Neural progenitor cell (in vitro differentiated cells): ENCODE measurements around the gene DNAJC30. TPM values are rescaled to one million over a fixed set of nuclear protein-coding genes. Genes with fewer than 3 reads are reported as not detected.

ENCODE experiments used
- DNase-seq: peaks from one replicate; pipeline ENCODE4 v3.0.0-alpha.2; 2016; ENCODE audit warnings: low spot score
- H2AFZ ChIP-seq: fragments of 200-600 bp; sonication (generic); replicated peaks from 2 replicates; pipeline ENCODE4 v1.6.1; 2016; ENCODE audit warnings: antibody characterized with exemption
- H3F3A ChIP-seq: fragments of 200-600 bp; sonication (generic); 2 replicates; pipeline ENCODE4 v1.6.1; 2016; ENCODE audit warnings: antibody characterized with exemption, low read depth
- H3K27ac ChIP-seq: fragments of 200-600 bp; sonication (generic); 2 replicates; pipeline ENCODE4 v1.5.1; 2016; ENCODE audit warnings: mild to moderate bottlenecking
- H3K27me3 ChIP-seq: fragments of 200-600 bp; sonication (generic); 2 replicates; pipeline ENCODE4 v1.6.1; 2016; ENCODE audit warnings: mild to moderate bottlenecking, moderate library complexity
- H3K36me3 ChIP-seq: fragments of 200-600 bp; sonication (generic); 2 replicates; pipeline ENCODE4 v1.5.1; 2016
- H3K4me1 ChIP-seq: fragments of 200-600 bp; sonication (generic); 2 replicates; pipeline ENCODE4 v1.6.1; 2016; ENCODE audit warnings: mixed run types
- H3K4me2 ChIP-seq: fragments of 200-600 bp; sonication (generic); 2 replicates; pipeline ENCODE4 v1.6.1; 2016
- H3K4me3 ChIP-seq: fragments of 200-600 bp; sonication (generic); 2 replicates; pipeline ENCODE4 v1.5.1; 2016
- H3K79me2 ChIP-seq: fragments of 200-600 bp; sonication (generic); 2 replicates; pipeline ENCODE4 v1.6.1; 2016; ENCODE audit warnings: low read depth
- H3K9ac ChIP-seq: fragments of 200-600 bp; sonication (generic); 2 replicates; pipeline ENCODE4 v1.6.1; 2016
- H3K9me3 ChIP-seq: fragments of 200-600 bp; sonication (generic); 2 replicates; pipeline ENCODE4 v1.5.1; 2016; ENCODE audit warnings: low read depth
- H4K20me1 ChIP-seq: fragments of 200-600 bp; sonication (generic); 2 replicates; pipeline ENCODE4 v1.6.1; 2016; ENCODE audit warnings: low read depth
- H3K27ac Mint-ChIP-seq: 3 replicates; pipeline ENCODE4 v1.8.0; 2021; ENCODE audit warnings: mixed read lengths
- H3K27me3 Mint-ChIP-seq: 2 replicates; pipeline ENCODE4 v1.8.0; 2022; ENCODE audit warnings: low read depth, mild to moderate bottlenecking, inconsistent platforms, moderate library complexity, mixed read lengths; ENCODE audit not compliant: insufficient read depth
- H3K36me3 Mint-ChIP-seq: 3 replicates; pipeline ENCODE4 v1.8.0; 2021; ENCODE audit warnings: mixed read lengths
- H3K4me1 Mint-ChIP-seq: 3 replicates; pipeline ENCODE4 v1.8.0; 2021; ENCODE audit warnings: mixed read lengths
- H3K4me3 Mint-ChIP-seq: 3 replicates; pipeline ENCODE4 v1.8.0; 2021; ENCODE audit warnings: mild to moderate bottlenecking, moderate library complexity, mixed read lengths
- H3K9me3 Mint-ChIP-seq: 3 replicates; pipeline ENCODE4 v1.8.0; 2020; ENCODE audit warnings: mixed read lengths
- EZH2 ChIP-seq: fragments of 200-600 bp; sonication (generic); IDR thresholded peaks from 2 replicates; pipeline ENCODE4 v1.6.1; 2017; ENCODE audit warnings: antibody characterized with exemption, mild to moderate bottlenecking, moderate library complexity
- EZH2phosphoT487 ChIP-seq: fragments of 200-600 bp; sonication (generic); IDR thresholded peaks from 2 replicates; pipeline ENCODE4 v1.6.1; 2017; ENCODE audit warnings: antibody characterized with exemption
- total RNA-seq: library from RNA; depleted of rRNA; stranded (reverse); fragments of >200 nt; gene quantifications from 2 replicates; pipeline ENCODE4 v1.2.3, GENCODE V29; 2015; ENCODE audit warnings: low replicate concordance
- TF ChIP-seq, protein P1 (sequence below): fragments of 200-600 bp; sonication (generic); IDR thresholded peaks from 2 replicates; pipeline ENCODE4 v1.5.1; 2017; ENCODE audit warnings: antibody characterized with exemption, mild to moderate bottlenecking

Gene DNAJC30
- total RNA-seq, 1 donor from 2014 or later = 0.94 TPM

DNA sequence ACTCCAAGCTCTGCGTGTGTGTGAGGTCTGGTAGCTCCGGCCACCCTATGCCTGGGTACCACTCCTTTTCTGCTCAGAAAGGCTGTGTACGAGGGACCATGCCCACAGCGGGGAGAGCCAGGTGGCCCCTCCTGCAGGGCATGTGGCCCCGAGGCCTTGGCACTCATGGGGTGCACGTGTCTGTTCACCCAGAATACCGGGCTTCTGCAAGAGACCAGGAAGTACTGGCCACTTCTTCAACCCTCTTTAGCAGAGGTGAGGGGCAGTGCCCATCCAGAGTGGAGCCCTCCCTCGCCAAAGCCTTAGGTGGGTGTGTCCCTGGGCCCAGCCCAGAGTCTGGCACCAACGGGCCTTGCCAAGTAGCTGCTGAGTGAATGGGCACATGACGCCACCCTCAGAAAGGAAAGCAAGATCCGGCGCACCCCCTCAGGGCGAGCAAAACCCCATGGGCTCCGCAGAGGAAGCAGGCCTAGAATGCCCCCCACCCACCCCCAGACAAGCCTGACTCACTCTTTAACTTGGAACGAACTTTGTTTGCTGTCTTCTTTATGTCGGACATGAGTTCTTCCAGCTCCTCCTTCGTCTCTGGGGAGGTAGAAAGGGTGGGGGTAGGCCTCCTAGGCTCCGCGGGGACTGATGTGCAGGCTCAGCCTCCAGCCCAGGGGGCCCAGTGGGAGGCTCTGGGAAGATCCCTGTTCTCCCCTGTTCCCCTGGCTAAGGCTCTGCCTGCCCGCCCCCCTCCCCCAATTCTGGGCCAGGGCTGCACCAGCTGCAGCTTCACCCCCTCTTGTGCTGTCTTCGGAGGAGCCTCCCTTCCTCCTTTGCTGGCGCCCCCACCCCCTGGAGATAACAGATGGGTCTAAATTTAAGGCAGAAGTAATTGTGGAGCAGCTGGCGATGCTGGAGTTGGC is 21.6 kb upstream of the DNAJC30 start:
- peaks cover 16% of the 10 kb centered on the region for H3F3A ChIP-seq
- TF ChIP-seq EZH2phosphoT487 (no peak), EZH2 (no peak)
- TF ChIP-seq, protein P1, sequence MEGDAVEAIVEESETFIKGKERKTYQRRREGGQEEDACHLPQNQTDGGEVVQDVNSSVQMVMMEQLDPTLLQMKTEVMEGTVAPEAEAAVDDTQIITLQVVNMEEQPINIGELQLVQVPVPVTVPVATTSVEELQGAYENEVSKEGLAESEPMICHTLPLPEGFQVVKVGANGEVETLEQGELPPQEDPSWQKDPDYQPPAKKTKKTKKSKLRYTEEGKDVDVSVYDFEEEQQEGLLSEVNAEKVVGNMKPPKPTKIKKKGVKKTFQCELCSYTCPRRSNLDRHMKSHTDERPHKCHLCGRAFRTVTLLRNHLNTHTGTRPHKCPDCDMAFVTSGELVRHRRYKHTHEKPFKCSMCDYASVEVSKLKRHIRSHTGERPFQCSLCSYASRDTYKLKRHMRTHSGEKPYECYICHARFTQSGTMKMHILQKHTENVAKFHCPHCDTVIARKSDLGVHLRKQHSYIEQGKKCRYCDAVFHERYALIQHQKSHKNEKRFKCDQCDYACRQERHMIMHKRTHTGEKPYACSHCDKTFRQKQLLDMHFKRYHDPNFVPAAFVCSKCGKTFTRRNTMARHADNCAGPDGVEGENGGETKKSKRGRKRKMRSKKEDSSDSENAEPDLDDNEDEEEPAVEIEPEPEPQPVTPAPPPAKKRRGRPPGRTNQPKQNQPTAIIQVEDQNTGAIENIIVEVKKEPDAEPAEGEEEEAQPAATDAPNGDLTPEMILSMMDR = no peak
- H3K27ac ChIP-seq = no peak overlapping the region
- peaks cover 9% of the 10 kb centered on the region for H3K4me1 ChIP-seq
- no peaks in the 10 kb centered on the region for H3K79me2 ChIP-seq
- no peak overlapping the region for H3K9ac ChIP-seq
- no peaks in the 10 kb centered on the region for H3K9me3 ChIP-seq
- Mint-ChIP-seq H3K27me3 (peaks cover 4% of the 10 kb centered on the region), H3K9me3 (no peaks in the 10 kb centered on the region), H3K36me3 (peaks cover 10% of the 10 kb centered on the region), H3K4me3 (no peak overlapping the region), H3K4me1 (peaks cover 19% of the 10 kb centered on the region), H3K27ac (no peak overlapping the region)
- no peak overlapping the region for H2AFZ ChIP-seq
- peaks cover 25% of the 10 kb centered on the region for H4K20me1 ChIP-seq
- no peaks in the 10 kb centered on the region for H3K27me3 ChIP-seq
- H3K36me3 ChIP-seq = no peaks in the 10 kb centered on the region
- no peak for DNase-seq
- peak overlapping the region; percentile 63 for H3K4me2 ChIP-seq
- no peak overlapping the region for H3K4me3 ChIP-seq

DNA sequence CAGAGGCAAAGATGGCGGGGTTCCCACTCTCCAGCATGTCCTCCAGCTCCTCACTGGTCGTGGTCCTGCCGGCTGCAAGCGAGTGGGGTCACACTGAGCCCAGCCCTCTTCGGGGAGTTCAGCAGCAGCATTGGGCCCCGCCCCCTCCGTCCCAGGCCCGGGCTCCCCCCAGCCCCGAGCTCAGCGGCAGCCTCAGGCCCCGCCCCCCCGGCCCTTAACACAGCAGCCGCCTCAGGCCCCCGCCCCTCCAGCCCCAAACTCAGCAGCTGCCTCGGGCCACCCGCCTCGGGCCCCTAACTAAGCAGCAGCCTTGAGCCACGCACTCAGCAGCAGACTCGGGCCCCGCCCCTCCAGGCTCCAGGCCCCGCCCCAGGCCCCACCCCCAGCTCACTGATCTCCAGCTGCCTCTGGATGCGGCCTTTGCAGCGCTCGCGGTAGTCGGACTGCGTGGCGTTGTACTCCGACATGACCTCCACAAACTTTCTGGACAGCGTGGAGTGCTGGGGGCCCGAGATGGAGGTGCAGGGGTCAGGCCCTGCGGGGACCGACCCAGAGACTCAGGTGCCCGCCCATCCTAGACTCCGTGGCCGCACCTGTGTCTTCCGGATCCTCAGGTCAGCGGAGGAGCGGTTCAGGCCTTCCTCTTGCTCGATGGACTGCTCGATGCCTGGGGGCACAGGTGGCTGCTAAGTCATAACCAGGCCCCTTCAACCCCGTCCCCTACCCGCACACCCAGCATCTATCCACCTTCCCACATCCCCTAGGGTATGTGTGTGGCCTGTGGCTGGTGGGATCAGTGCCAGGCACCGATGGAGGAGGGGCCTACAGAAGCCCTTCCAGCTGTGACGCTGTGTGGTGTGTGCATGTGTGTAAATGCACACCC is 20.7 kb upstream of the DNAJC30 start:
- H3K27ac Mint-ChIP-seq = peak overlapping the region; percentile 14
- Histone ChIP-seq H3K4me1 (peaks cover 9% of the 10 kb centered on the region), H3K27ac (no peak overlapping the region), H3K4me2 (peak overlapping the region; percentile 63), H3K79me2 (no peaks in the 10 kb centered on the region), H3K4me3 (no peak overlapping the region), H3K27me3 (no peaks in the 10 kb centered on the region), H3K9ac (no peak overlapping the region), H2AFZ (no peak overlapping the region), H4K20me1 (peaks cover 24% of the 10 kb centered on the region), H3K36me3 (no peaks in the 10 kb centered on the region), H3K9me3 (no peaks in the 10 kb centered on the region), H3F3A (peaks cover 16% of the 10 kb centered on the region)
- peak overlapping the region; percentile 57 for H3K4me3 Mint-ChIP-seq
- H3K4me1 Mint-ChIP-seq = peaks cover 19% of the 10 kb centered on the region
- H3K9me3 Mint-ChIP-seq = no peaks in the 10 kb centered on the region
- H3K27me3 Mint-ChIP-seq = peaks cover 7% of the 10 kb centered on the region
- peaks cover 10% of the 10 kb centered on the region for H3K36me3 Mint-ChIP-seq
- no peak for TF ChIP-seq EZH2phosphoT487
- no peak for TF ChIP-seq EZH2
- TF ChIP-seq, protein P1 = no peak
- peak; percentile 95 for DNase-seq

DNA sequence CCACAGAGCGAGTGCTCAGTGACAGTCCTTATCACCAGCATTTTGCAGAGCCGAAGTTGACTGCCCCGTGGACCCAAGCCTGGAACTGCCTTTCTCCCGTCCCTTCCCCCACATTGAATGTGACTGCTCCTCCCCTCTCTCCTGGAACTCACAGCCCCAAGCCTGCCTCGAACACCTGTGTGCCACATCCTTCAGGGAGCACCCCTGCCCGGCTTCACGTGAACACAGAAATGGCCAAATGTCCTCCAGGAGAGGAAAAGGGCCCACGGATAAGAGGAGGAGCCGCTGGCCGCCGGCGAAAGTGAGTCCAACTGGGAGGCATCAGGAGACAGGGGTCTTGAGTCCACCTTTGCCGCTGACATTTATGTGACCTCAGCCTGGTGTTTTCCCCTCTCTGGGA is 20.0 kb upstream of the DNAJC30 start:
- peaks cover 24% of the 10 kb centered on the region for H4K20me1 ChIP-seq
- Mint-ChIP-seq H3K27me3 (peaks cover 7% of the 10 kb centered on the region), H3K9me3 (no peaks in the 10 kb centered on the region), H3K27ac (peak overlapping the region; percentile 80), H3K4me1 (peaks cover 19% of the 10 kb centered on the region), H3K36me3 (peaks cover 10% of the 10 kb centered on the region), H3K4me3 (peak overlapping the region; percentile 57)
- H3K36me3 ChIP-seq = no peaks in the 10 kb centered on the region
- peak overlapping the region; percentile 63 for H3K4me2 ChIP-seq
- H3K9ac ChIP-seq = no peak overlapping the region
- no peak overlapping the region for H2AFZ ChIP-seq
- no peak overlapping the region for H3K4me3 ChIP-seq
- no peaks in the 10 kb centered on the region for H3K9me3 ChIP-seq
- H3F3A ChIP-seq = peaks cover 16% of the 10 kb centered on the region
- peaks cover 9% of the 10 kb centered on the region for H3K4me1 ChIP-seq
- DNase-seq = no peak
- H3K27me3 ChIP-seq = no peaks in the 10 kb centered on the region
- H3K79me2 ChIP-seq = no peaks in the 10 kb centered on the region
- no peak overlapping the region for H3K27ac ChIP-seq
- TF ChIP-seq EZH2phosphoT487 = no peak
- TF ChIP-seq, protein P1 = no peak
- no peak for TF ChIP-seq EZH2
